ENCODE results near the gene PHF21B. TPM values are rescaled to one million over a fixed set of nuclear protein-coding genes. Genes with fewer than 3 reads are reported as not detected.

PHF21B gene
- total RNA-seq, 1 donor from 2014 or later: 4.6 TPM

DNA sequence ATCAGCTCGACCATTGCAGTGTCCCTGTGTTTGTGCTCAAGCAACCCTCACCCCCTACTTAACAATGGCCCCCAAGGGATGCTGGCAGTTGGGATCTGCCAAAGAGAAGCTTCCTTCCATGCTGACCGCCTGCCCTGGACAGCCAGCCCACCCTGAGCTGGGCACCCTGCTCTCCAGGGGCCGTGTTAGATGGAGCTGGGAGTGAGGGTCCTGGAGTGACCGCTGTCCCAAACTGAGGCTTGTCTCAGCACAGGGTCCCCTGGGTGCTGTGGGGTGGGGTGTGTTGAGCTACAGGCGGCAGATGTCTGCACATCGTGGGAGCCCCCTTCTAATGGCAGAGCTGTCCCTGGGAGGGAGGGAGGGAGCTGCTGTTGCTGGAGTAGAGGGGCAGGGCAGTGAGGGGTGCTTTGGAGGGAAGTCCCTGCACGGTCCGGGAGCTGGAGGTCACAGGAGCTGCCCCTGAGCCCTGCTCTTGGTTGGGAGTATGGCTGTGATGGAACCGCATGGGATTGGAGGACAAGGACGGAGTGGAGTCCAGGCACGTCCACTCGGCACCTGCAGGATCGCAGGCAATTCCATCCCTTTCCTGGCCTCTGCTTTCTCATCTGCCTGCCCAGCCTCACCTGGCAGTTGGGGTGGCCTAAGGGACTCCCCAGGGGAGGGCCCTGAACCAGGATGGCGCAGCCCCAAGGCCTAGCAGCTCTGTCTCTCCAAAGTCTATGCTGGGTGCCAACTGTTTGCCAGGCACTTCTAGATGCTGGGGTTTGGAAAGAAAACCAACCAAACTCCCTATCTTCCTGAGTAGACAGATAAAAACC is 131.1 kb downstream of the PHF21B start:
- peaks cover 10% of the 10 kb centered on the region for H3K36me3 Mint-ChIP-seq (ENCODE audit: low read depth, unreplicated experiment)
- H3K4me3 Mint-ChIP-seq (ENCODE audit: unreplicated experiment): no peak overlapping the region
- no peak for DNase-seq (ENCODE audit: low spot score)
- no peak overlapping the region for H3K27ac Mint-ChIP-seq (ENCODE audit: unreplicated experiment)
- no peaks in the 10 kb centered on the region for H3K4me1 Mint-ChIP-seq (ENCODE audit: unreplicated experiment)
- peaks cover 4% of the 10 kb centered on the region for H3K9me3 Mint-ChIP-seq (ENCODE audit: unreplicated experiment)
- peaks cover 1% of the 10 kb centered on the region for H3K27me3 Mint-ChIP-seq (ENCODE audit: unreplicated experiment)
- TF ChIP-seq, protein P1, sequence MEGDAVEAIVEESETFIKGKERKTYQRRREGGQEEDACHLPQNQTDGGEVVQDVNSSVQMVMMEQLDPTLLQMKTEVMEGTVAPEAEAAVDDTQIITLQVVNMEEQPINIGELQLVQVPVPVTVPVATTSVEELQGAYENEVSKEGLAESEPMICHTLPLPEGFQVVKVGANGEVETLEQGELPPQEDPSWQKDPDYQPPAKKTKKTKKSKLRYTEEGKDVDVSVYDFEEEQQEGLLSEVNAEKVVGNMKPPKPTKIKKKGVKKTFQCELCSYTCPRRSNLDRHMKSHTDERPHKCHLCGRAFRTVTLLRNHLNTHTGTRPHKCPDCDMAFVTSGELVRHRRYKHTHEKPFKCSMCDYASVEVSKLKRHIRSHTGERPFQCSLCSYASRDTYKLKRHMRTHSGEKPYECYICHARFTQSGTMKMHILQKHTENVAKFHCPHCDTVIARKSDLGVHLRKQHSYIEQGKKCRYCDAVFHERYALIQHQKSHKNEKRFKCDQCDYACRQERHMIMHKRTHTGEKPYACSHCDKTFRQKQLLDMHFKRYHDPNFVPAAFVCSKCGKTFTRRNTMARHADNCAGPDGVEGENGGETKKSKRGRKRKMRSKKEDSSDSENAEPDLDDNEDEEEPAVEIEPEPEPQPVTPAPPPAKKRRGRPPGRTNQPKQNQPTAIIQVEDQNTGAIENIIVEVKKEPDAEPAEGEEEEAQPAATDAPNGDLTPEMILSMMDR (IDR thresholded peaks at IDR 0.05; ENCODE audit: unreplicated experiment): no peak

DNA sequence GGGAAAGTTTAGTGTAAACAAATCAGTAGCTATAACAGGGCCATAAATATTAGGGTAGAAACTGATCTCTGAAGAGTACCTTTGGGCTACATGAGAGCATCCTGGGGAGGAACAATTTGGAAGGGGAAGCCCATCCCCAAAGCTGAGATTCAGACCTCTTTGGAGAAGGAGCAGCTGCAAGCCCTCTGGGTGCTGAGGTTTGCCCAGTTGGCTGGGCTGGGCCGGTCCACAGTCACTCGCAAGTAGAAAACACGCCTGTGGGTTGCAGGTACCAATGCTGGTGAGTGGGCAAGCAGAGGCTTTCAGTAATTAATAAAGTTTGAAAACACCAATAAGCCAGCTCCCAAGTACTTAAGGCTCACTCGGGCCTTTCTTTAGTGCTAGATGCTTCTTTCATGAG is 132.9 kb downstream of the PHF21B start:
- TF ChIP-seq, protein P1 (IDR thresholded peaks at IDR 0.05; ENCODE audit: unreplicated experiment): no peak
- peaks cover 11% of the 10 kb centered on the region for H3K36me3 Mint-ChIP-seq (ENCODE audit: low read depth, unreplicated experiment)
- H3K4me1 Mint-ChIP-seq (ENCODE audit: unreplicated experiment): no peaks in the 10 kb centered on the region
- DNase-seq (ENCODE audit: low spot score): no peak
- peaks cover 4% of the 10 kb centered on the region for H3K9me3 Mint-ChIP-seq (ENCODE audit: unreplicated experiment)
- no peak overlapping the region for H3K27ac Mint-ChIP-seq (ENCODE audit: unreplicated experiment)
- H3K27me3 Mint-ChIP-seq (ENCODE audit: unreplicated experiment): peaks cover 1% of the 10 kb centered on the region
- H3K4me3 Mint-ChIP-seq (ENCODE audit: unreplicated experiment): no peak overlapping the region

DNA sequence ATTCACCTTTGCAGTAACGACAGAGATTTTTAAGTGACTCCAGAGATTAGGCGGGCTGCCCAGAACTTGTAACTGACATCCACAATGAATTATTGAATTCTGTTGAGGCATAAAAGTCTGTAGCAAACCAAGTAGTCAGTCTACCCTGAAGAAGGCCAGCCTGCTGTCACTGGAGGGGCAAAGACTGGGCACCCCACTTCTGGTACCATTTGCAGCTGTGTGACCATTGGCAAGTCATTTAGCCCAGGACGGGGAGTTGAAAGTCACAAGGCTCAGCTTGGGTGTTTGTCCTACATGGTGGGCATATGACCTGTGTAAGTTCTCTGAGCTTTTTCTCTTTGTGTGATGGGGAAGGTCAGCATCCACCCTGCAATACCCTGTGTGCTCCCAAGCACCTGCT is 138.0 kb downstream of the PHF21B start:
- no peak overlapping the region for H3K4me3 Mint-ChIP-seq (ENCODE audit: unreplicated experiment)
- peaks cover 11% of the 10 kb centered on the region for H3K36me3 Mint-ChIP-seq (ENCODE audit: low read depth, unreplicated experiment)
- peaks cover 5% of the 10 kb centered on the region for H3K27me3 Mint-ChIP-seq (ENCODE audit: unreplicated experiment)
- H3K27ac Mint-ChIP-seq (ENCODE audit: unreplicated experiment): no peak overlapping the region
- DNase-seq (ENCODE audit: low spot score): no peak
- peaks cover 1% of the 10 kb centered on the region for H3K9me3 Mint-ChIP-seq (ENCODE audit: unreplicated experiment)
- TF ChIP-seq, protein P1 (IDR thresholded peaks at IDR 0.05; ENCODE audit: unreplicated experiment): no peak
- H3K4me1 Mint-ChIP-seq (ENCODE audit: unreplicated experiment): no peaks in the 10 kb centered on the region

DNA sequence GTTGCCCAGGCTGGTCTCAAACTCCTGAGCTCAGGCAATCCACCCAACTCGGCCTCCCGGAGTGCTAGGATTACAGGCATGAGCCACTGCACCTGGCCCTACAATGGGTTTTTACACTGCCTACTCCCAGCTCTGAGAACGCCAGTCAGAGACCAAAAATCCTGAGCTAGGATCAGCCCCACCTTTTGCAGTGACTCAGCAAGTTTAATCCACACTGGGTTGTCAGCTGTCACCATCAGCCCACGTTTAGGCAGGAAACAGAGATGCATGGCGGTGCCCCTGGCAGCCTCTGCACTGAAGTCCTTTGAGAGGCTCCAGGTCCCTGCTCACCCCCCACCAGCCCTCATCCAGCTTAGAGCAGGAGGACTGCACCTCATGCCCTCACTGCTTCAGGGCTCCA is 139.8 kb downstream of the PHF21B start:
- TF ChIP-seq, protein P1 (IDR thresholded peaks at IDR 0.05; ENCODE audit: unreplicated experiment): no peak
- Mint-ChIP-seq H3K36me3 (ENCODE audit: low read depth, unreplicated experiment) (peaks cover 6% of the 10 kb centered on the region), H3K27ac (ENCODE audit: unreplicated experiment) (no peak overlapping the region), H3K9me3 (ENCODE audit: unreplicated experiment) (no peaks in the 10 kb centered on the region), H3K27me3 (ENCODE audit: unreplicated experiment) (peaks cover 5% of the 10 kb centered on the region), H3K4me1 (ENCODE audit: unreplicated experiment) (no peaks in the 10 kb centered on the region), H3K4me3 (ENCODE audit: unreplicated experiment) (no peak overlapping the region)
- no peak for DNase-seq (ENCODE audit: low spot score)

DNA sequence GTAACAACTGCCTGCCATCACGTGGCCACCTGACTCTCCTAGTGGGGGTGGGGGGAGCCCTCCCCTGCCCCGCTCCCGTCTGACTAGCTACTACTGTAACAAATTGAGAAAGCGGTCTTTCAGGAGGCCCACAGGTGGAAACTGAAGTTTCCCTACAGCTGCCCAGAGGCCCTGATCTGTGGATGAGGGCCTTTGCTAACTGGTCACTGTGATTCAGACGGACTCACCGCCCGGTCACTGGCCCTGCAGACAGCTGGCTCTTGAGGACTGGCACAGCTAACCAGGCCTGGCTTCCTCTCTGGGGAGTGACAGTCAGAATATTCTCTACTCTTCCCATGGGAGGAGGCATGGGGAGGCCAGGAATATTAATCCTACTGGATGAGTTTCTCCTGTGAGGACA is 140.6 kb downstream of the PHF21B start:
- H3K36me3 Mint-ChIP-seq (ENCODE audit: low read depth, unreplicated experiment): peaks cover 6% of the 10 kb centered on the region
- H3K9me3 Mint-ChIP-seq (ENCODE audit: unreplicated experiment): no peaks in the 10 kb centered on the region
- DNase-seq (ENCODE audit: low spot score): no peak
- no peaks in the 10 kb centered on the region for H3K4me1 Mint-ChIP-seq (ENCODE audit: unreplicated experiment)
- peaks cover 7% of the 10 kb centered on the region for H3K27me3 Mint-ChIP-seq (ENCODE audit: unreplicated experiment)
- H3K4me3 Mint-ChIP-seq (ENCODE audit: unreplicated experiment): no peak overlapping the region
- TF ChIP-seq, protein P1 (IDR thresholded peaks at IDR 0.05; ENCODE audit: unreplicated experiment): no peak
- H3K27ac Mint-ChIP-seq (ENCODE audit: unreplicated experiment): no peak overlapping the region

Data from endothelial cell (in vitro differentiated cells).